ENCODE measurements around the gene ATP7A. TPM values are rescaled to one million over a fixed set of nuclear protein-coding genes. Genes with fewer than 3 reads are reported as not detected.

The ATP7A gene
- total RNA-seq, 1 donor from 2014 or later: 11.1 TPM

Small RNA genes lying within 50 kb of the gene (small RNA-seq; reads per million reads assigned to genes)
- not detected for gene RN7SL460P (ENCODE audit: low replicate concordance)

Other genes starting within 250 kb of the ATP7A start
- gene ATRX, start 124.5 kb upstream of the ATP7A start, total RNA-seq: 255 TPM
- gene MAGT1, start 15.3 kb upstream of the ATP7A start, total RNA-seq: 12.0 TPM
- 123 TPM for gene COX7B, start 11.2 kb upstream of the ATP7A start, total RNA-seq
- not detected for gene PGAM4, start 58.9 kb downstream of the ATP7A start, total RNA-seq
- gene PGK1, start 193.6 kb downstream of the ATP7A start, total RNA-seq: 84.3 TPM
- 26.1 TPM for gene TAF9B, start 229.0 kb downstream of the ATP7A start, total RNA-seq